ENCODE measurements around the gene KRTAP5-3.
A peak's percentile ranks its signal among the peaks of the same experiment; 100 is the strongest.

The KRTAP5-3 gene

GRCh38 chr11:1629326-1630185 is 21.3 kb upstream of the KRTAP5-3 start, which contains the start of gene KRTAP5-5:
KRTAP5-5 (plus strand) TSS chr11:1629775; CDS start chr11:1629841, 66 bp downstream.
- H3K4me3 ChIP-seq (ENCODE audit: low read depth, low read length): no peak within 1 kb of the TSS
- in situ Hi-C loops (cut with HindIII; ENCODE audit: low sequenced_read_pairs): loop anchor here (10.0 kb wide), 3 partner anchors 95 to 465 kb away; no protein-coding TSS in a partner anchor
- no peak for TF ChIP-seq CTCF (IDR thresholded peaks at IDR 0.05; ENCODE audit: low read depth, low read length, missing control alignments)
- DNase-seq (ENCODE audit: low read depth): no peak

GRCh38 chr11:1628506-1629325 is 20.5 kb upstream of the KRTAP5-3 start:
- H3K4me3 ChIP-seq (ENCODE audit: low read depth, low read length): no peak overlapping the region
- peak; percentile 92 for TF ChIP-seq CTCF (IDR thresholded peaks at IDR 0.05; ENCODE audit: low read depth, low read length, missing control alignments)
- in situ Hi-C loops (cut with HindIII; ENCODE audit: low sequenced_read_pairs): no loop called here
- DNase-seq (ENCODE audit: low read depth): no peak

- H3K4me3 ChIP-seq (ENCODE audit: low read depth, low read length): no peak overlapping the region
- in situ Hi-C loops (cut with HindIII; ENCODE audit: low sequenced_read_pairs): no loop called here
- no peak for DNase-seq (ENCODE audit: low read depth)
- no peak for TF ChIP-seq CTCF (IDR thresholded peaks at IDR 0.05; ENCODE audit: low read depth, low read length, missing control alignments)
These were observed 17.3 kb upstream of the KRTAP5-3 start for GRCh38 chr11:1625541-1625940.

- no peak for TF ChIP-seq CTCF (IDR thresholded peaks at IDR 0.05; ENCODE audit: low read depth, low read length, missing control alignments)
- in situ Hi-C loops (cut with HindIII; ENCODE audit: low sequenced_read_pairs): no loop called here
These were observed 16.4 kb upstream of the KRTAP5-3 start for GRCh38 chr11:1624621-1625020.

GRCh38 chr11:1623716-1624115 is 15.5 kb upstream of the KRTAP5-3 start:
- in situ Hi-C loops (cut with HindIII; ENCODE audit: low sequenced_read_pairs): no loop called here
- no peak for DNase-seq (ENCODE audit: low read depth)
- no peak for TF ChIP-seq CTCF (IDR thresholded peaks at IDR 0.05; ENCODE audit: low read depth, low read length, missing control alignments)
- no peak overlapping the region for H3K4me3 ChIP-seq (ENCODE audit: low read depth, low read length)

More at GRCh38 chr11:1624621-1625020, 16.4 kb upstream of the KRTAP5-3 start:
- no peak for DNase-seq (ENCODE audit: low read depth)
- H3K4me3 ChIP-seq (ENCODE audit: low read depth, low read length): no peak overlapping the region

GRCh38 chr11:1622086-1622485 is 13.8 kb upstream of the KRTAP5-3 start, which contains the start of gene KRTAP5-4:
KRTAP5-4 (minus strand) TSS chr11:1622138; CDS start chr11:1622093, 45 bp downstream.
- no peak for DNase-seq (ENCODE audit: low read depth)
- in situ Hi-C loops (cut with HindIII; ENCODE audit: low sequenced_read_pairs): no loop called here
- H3K4me3 ChIP-seq (ENCODE audit: low read depth, low read length): no peak within 1 kb of the TSS
- TF ChIP-seq CTCF (IDR thresholded peaks at IDR 0.05; ENCODE audit: low read depth, low read length, missing control alignments): no peak

Measured in astrocyte of the cerebellum (primary cell).